GM19438 (cell line): Measurements from ENCODE around the gene NDUFAB1.
"Not testable (repeated sequence)": the region's sequence is repeated elsewhere in the genome, so short reads cannot be mapped to it uniquely, and the experiment has no call there.

Experiments used
- ATAC-seq: cut with Tn5 transposase; IDR thresholded peaks from one replicate; pipeline ENCODE4 v1.9.1; 2021; ENCODE audit warnings: low read depth; ENCODE audit not compliant: unreplicated experiment

The NDUFAB1 gene

DNA sequence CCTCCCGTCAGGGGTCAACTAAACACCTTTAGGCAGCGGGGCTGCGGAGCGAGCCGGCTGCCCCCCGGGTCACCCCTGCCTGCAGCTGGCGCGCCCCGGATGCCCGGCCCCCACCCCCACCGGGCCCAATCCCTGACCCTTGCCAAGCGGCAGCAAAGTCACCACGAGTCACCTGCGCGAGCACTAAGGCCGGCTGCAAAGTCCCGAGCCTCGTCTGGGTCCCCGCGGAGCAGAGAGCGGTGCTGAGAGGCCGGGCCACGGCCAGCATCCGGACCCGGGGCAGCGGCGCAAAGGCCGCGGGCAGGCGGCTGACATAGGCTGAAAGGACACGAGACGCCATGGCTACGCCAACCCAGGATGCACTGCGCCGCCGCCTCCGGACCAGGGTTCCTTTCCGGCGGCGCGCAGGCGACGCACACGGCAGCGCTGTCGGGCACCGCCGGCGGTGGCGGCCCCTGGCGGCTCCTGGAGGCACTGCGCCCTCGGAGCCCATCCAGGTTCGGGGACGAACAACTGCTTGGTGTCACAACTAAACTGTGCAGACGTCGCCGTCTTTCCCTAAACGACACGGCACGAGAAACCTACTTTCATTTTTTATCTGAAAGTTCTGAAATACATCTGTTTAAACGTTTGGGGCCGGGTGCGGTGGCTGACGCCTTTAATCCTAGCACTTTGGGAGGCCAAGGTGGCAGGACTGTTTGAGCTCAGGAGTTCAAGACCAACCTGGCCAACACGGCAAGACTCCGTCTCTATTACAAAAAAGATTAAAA, at the start of gene NDUFAB1:
Gene NDUFAB1, minus strand, starts transcription at position 366 of the 770 bp plus-strand sequence. Its CDS starts 26 bp downstream, at position 340.
- ATAC-seq: peak; percentile 81

GRCh38 chr16:23642246-23642774, 46.2 kb upstream of the NDUFAB1 start:
- ATAC-seq: no peak

DNA sequence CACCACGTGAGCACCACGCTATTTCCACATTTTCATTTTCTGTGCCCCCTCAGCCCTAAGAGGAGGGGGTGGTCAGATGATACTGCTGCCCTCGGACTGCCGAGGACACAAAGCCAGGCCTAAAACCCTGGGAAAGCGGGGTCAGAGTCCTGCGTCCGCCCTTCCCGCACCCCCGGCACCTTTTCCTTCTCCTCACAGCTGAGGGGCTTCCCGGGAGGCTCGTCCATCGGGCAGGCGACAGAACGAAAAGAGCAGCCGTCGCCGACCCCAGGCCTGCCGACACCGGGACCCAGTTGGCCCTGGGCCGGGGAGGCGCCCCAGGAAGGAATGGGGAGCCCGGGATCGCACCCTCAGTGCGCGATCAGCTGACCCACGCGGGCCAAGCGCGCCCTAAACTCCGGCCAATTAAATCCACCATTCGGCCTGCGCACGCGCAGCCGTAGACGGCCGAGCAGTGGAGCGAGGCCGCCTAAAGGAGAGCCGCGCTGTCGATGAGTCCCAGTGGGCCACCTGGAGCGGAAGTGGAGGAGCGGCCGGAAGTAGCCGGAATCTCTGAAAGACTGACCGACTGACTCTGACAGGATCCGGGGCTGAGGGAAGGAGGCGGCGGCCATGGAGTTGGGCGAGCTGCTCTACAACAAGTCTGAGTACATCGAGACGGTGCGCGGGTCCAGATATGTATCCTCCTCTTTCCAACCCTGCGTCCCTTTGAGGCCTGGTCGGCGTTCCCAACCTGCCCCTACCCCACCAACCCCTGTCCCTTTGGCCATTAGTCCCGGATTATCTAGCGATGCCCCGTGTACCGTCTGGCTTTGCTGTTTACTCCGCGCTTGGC, 45.0 kb upstream of the NDUFAB1 start, which contains the start of the genes DCTN5 and PALB2:
Gene DCTN5, plus strand, starts transcription at position 536 of the 835 bp plus-strand sequence. Its CDS starts 77 bp downstream, at position 613.
Gene PALB2, minus strand, starts transcription at position 380 of the 835 bp plus-strand sequence. Its CDS starts 153 bp downstream, at position 227.
- ATAC-seq: peak; percentile 97

DNA sequence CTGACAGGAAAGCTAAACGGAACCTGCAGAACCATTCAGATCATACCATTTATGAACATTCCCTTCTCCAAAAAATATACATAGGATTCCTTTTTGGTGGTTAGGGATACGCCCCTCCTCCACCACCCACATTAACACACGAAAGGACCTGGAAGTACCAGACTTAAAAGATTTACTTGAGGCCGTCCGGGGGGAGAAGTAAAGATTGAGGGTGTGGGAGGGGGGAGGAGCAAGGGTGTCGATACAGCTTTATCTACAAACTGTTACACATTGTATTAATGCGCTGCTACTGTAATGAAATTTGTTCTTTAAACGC, 44.5 kb upstream of the NDUFAB1 start:
- no peak for ATAC-seq

GRCh38 chr16:23635958-23636357, 39.8 kb upstream of the NDUFAB1 start:
- ATAC-seq: no peak

GRCh38 chr16:23634461-23635036, 38.4 kb upstream of the NDUFAB1 start:
- ATAC-seq: no peak

- not testable (repeated sequence) for ATAC-seq
These were observed 35.8 kb upstream of the NDUFAB1 start for GRCh38 chr16:23631874-23632273.

- ATAC-seq: no peak
These were observed 33.4 kb upstream of the NDUFAB1 start for GRCh38 chr16:23629516-23629915.

DNA sequence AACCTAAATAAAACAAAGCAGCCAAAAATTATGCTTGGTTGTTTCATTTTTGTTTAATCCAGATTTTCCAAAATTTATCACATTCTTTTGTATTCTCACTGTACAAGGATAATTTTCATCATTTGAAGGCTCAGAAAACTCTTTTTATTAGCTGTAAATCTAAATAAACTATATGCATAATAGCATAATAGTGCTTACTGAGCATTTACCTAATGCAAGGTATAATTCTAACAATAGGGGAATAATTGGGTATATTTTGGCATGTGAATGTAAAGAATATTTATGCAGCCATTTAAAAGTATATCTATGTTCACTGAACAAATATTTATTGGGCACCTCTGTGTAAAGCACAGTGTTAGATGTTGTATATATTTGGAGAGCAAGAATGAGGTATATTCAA, 28.0 kb upstream of the NDUFAB1 start:
- ATAC-seq: no peak

DNA sequence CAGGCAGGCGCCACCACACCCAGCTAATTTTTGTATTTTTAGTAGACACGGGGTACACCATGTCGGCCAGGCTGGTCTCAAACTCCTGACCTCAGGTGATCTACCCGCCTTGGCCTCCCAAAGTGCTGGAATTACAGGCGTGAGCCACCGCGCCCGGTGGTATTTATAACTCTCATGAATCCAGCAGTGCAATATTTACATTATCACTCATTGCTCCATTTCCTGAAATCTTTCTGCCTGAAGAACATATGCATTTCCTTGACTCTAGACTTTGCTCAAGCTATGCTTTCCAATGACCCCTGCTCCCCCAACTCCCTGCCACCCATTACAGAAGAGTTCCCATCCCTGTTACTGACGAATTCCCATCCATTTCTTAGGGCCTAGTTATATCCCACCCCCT, 19.7 kb upstream of the NDUFAB1 start:
- no peak for ATAC-seq

DNA sequence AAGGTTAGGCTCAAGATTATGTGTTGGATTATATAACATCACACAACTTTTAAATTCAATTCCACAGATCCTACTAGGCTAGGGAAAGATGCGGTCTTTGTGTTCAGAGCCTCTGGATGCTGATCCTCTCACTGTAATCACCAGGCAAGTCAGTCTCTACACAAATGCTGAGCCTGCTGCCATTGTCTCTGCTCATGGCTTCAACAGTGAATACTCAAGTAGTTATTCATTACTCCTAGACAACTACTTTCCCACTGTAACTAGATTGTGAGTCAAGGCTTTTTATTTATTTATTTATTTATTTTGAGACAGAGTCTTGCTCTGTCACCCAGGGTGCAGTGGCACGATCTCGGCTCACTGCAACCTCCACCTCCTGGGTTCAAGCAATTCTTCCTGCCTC, 15.8 kb upstream of the NDUFAB1 start:
- no peak for ATAC-seq

- not testable (repeated sequence) for ATAC-seq
These were observed 14.8 kb upstream of the NDUFAB1 start for GRCh38 chr16:23610905-23611304.

DNA sequence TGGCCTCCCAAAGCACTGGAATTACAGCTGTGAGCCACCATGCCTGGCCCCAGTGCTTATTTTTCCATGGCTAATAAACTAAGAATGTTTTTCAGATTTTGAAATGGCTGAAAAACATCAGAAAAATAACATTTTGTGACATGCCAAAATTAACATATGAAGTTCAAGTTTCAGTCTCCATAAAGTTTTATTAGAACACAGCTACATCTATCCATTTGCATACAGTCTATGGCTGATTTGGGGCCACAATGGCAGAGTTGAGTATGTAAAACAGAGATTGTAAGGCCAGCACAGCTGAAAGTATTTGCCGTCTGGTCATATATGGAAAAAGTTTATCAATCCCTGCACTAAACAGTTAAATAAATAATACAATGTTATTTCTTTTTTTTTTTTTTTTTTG, 13.8 kb upstream of the NDUFAB1 start:
- ATAC-seq: no peak

GRCh38 chr16:23608194-23608593, 12.1 kb upstream of the NDUFAB1 start:
- no peak for ATAC-seq

- ATAC-seq: no peak
These were observed 11.6 kb upstream of the NDUFAB1 start for GRCh38 chr16:23607726-23608125.

DNA sequence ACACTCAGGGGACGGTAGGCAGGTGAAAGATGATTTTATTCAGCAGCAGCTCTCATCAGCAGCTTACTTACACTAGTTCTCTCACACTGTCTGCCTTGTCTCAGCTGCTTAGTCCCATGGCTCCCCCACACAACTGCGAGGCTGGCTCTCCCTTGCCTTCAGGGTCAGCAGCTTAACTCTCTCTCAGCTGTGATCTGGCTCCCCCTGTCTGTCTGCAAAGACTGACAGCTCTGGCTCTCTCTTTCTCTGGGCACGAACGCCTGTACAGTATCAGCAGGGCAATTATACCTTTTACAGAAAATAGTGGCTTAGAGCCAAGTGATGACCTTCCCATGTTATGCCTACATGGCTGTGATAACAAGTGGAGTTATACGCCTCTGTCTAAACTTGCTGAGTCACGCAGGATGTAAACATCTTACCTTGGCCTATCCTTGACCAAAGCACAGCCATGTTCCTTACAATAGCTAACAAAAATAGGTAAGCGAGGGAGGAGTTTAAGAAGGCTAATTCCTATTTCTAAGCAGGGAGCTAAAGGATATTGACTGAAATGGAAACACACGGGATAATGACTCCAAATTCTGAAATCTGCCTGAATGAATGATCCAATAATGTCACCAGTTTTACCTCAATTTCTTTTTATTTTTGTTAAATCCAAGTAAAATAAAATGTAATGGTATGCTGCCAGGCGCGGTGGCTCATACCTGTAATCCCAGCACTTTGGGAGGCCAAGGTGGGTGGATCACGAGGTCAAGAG, 1.1 kb upstream of the NDUFAB1 start:
- no peak for ATAC-seq

GRCh38 chr16:23595246-23595950, 718 bp downstream of the NDUFAB1 start:
- ATAC-seq: no peak

GRCh38 chr16:23594186-23594585, 1.9 kb downstream of the NDUFAB1 start:
- ATAC-seq: no peak

DNA sequence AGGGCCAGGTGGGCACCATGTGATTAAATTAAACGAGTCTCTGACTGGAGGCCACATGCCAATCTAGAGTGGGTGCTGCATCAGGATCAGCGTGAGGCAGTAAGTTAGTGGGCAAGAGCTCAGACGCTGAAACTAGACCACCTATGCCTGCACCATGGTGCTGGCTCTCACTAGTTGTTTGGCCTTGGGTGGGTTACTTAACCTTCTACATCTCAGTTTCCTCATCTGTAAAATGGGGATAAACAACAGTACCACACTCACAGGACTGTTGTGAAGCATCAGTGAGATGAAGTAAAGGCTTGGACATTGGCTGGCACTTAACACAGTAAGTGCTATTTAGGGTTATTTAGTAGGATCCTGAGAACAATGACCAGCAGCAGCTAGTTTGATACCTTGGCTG, 5.9 kb downstream of the NDUFAB1 start:
- ATAC-seq: no peak

DNA sequence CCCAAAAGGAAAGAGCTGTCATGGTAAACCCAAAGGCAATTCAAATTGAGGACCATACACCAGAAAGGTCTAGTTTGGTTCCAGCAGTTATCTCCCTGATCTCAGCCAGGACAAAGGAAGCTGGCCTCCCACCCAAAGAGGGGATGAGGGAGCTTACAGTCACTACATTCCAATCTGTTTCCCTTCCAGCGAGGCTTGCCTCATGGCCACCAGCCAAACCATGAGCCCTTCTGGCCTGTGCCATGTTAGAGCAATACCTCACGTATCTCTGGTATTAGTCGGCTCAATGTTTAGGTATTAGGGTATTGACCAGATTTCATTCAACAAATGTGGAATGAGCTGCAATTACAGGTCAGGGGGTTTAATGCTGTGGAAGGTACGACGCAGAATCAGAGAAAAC, 8.4 kb downstream of the NDUFAB1 start:
- no peak for ATAC-seq
